Measurements from ENCODE around the gene BIRC7.

The BIRC7 gene

DNA sequence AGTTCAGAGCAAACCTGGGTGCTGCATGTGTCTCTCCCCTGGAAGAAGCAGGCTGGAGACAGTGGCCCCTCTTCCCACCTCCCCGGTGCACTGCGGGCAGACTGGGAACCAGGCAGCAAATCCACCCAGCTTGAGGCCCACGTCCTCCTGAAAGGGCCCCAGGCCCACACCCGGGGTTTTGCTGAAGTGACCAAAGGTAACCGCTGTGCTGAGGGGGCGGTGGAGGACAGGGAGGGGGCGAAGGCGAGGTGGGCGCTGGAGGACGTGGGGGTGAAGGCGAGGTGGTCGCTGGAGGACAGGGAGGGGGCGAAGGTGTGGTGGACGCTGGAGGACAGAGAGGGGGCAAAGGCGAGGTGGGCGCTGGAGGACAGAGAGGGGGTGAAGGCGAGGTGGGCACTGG lies 1.8 kb upstream of the BIRC7 start:
- peaks cover 17 to 53% (median 34%) of the 10 kb centered on the region in 5 donors for H3K27me3 ChIP-seq (ENCODE audit: control insufficient read depth in 5 of 5, insufficient read depth in 4 of 5, low read length in 5 of 5)
- H3K36me3 ChIP-seq (ENCODE audit: control insufficient read depth in 5 of 5, insufficient read depth in 5 of 5, low read length in 5 of 5): no peaks in the 10 kb centered on the region
- H3K27ac ChIP-seq (ENCODE audit: low read depth, low read length): no peak overlapping the region
- H3K4me3 ChIP-seq (ENCODE audit: low read depth in 1 of 5, low read length in 5 of 5): no peak overlapping the region
- no peak overlapping the region for H3K9ac ChIP-seq (ENCODE audit: low read length in 5 of 5)
- H3K9me3 ChIP-seq (ENCODE audit: control insufficient read depth in 5 of 5, low read length in 5 of 5): no peaks in the 10 kb centered on the region
- peaks cover 4 to 28% (median 15%) of the 10 kb centered on the region in 5 donors for H3K4me1 ChIP-seq (ENCODE audit: control insufficient read depth in 5 of 5, insufficient read depth in 5 of 5, low read length in 5 of 5)

DNA sequence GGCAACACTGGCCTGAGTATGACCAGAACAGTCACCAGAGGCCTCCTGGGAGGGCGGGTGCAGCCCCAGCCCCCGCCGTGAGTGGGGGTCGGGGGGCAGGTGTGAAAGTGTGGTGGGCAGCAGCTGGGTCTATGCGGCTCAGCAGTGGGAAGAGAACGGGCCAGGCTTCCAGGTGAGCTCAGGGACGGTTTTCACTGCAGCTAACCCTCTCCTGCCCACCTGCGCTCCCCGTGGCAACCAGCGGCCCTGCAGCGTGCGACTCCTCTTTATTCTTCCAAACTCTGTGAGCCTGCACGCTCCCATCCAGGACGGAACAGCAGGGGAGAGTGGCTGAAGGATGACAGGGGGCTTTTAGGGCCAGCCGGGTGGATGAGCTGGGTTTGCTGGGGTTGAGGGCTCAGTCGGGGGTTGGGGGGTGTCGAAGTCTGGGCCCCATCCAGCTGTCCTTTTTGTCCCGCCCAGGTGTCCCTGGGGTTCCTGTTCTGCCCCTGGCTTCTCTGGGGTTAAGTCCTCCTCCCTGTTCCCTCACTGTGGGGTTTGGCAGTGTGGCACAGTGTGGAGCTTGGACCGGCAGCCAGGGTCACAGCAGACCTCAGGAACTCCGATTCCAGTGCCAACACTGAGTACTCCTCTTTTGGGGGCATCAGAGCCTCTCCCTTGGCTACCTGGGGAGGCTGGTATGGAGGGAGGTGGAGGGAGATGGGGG lies 859 bp upstream of the BIRC7 start:
- Histone ChIP-seq H3K4me1 (ENCODE audit: control insufficient read depth in 5 of 5, insufficient read depth in 5 of 5, low read length in 5 of 5) (peaks cover 4 to 28% (median 15%) of the 10 kb centered on the region in 5 donors), H3K4me3 (ENCODE audit: low read depth in 1 of 5, low read length in 5 of 5) (no peak overlapping the region), H3K27ac (ENCODE audit: low read depth, low read length) (no peak overlapping the region), H3K36me3 (ENCODE audit: control insufficient read depth in 5 of 5, insufficient read depth in 5 of 5, low read length in 5 of 5) (no peaks in the 10 kb centered on the region), H3K27me3 (ENCODE audit: control insufficient read depth in 5 of 5, insufficient read depth in 4 of 5, low read length in 5 of 5) (peaks cover 10 to 46% (median 30%) of the 10 kb centered on the region in 5 donors), H3K9me3 (ENCODE audit: control insufficient read depth in 5 of 5, low read length in 5 of 5) (no peaks in the 10 kb centered on the region), H3K9ac (ENCODE audit: low read length in 5 of 5) (no peak overlapping the region)

DNA sequence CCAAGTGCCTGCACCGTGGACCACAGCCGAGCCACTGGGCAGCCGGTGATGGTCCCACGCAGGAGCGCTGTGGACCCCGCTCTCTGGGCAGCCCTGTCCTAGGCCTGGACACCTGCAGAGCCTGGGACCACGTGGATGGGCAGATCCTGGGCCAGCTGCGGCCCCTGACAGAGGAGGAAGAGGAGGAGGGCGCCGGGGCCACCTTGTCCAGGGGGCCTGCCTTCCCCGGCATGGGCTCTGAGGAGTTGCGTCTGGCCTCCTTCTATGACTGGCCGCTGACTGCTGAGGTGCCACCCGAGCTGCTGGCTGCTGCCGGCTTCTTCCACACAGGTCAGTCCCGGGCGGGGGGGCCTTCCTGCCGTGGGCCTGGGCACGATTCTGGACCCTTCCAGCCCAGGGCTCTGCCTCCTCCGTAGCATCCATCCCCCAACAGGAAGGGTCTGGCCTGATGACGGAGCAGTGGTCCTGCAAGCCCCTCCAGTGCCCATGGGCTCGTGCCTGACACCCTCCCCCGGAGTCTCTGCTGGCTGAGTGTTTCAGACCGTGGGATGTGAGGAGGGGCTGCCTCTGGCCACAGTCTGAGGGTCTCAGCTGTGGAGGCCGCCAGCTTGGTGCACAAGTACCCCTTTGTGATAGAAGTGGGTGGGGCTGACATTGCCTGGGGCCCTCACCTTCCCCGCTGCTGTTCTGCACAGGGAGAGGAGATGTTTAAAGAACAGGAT lies 572 bp downstream of the BIRC7 start:
- peaks cover 6 to 32% (median 21%) of the 10 kb centered on the region in 5 donors for H3K27me3 ChIP-seq (ENCODE audit: control insufficient read depth in 5 of 5, insufficient read depth in 4 of 5, low read length in 5 of 5)
- H3K27ac ChIP-seq (ENCODE audit: low read depth, low read length): no peak overlapping the region
- H3K9me3 ChIP-seq (ENCODE audit: control insufficient read depth in 5 of 5, low read length in 5 of 5): no peaks in the 10 kb centered on the region
- H3K36me3 ChIP-seq (ENCODE audit: control insufficient read depth in 5 of 5, insufficient read depth in 5 of 5, low read length in 5 of 5): no peaks in the 10 kb centered on the region
- H3K9ac ChIP-seq (ENCODE audit: low read length in 5 of 5): no peak overlapping the region
- peaks cover 4 to 21% (median 14%) of the 10 kb centered on the region in 5 donors for H3K4me1 ChIP-seq (ENCODE audit: control insufficient read depth in 5 of 5, insufficient read depth in 5 of 5, low read length in 5 of 5)
- no peak overlapping the region for H3K4me3 ChIP-seq (ENCODE audit: low read depth in 1 of 5, low read length in 5 of 5)

DNA sequence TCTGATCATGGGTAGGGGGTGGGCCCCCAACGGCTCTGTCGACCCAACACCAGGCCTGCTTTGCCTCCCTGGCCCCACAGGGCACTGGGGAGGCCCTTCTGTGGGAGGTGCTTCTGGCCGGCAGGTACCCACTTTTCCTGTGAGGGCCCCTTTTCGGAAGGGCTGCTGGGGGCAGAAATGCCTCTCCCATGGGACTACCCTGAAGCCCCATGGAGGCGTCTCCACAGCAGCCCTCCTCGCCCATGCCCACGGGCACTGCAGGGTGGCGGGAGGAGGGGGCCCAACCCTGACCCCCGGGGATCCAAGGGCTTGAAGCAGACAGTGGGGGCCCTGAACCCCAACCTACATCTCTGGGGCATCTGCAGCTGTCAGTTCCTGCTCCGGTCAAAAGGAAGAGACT lies 2.3 kb downstream of the BIRC7 start:
- H3K36me3 ChIP-seq (ENCODE audit: control insufficient read depth in 5 of 5, insufficient read depth in 5 of 5, low read length in 5 of 5): no peaks in the 10 kb centered on the region
- H3K9ac ChIP-seq (ENCODE audit: low read length in 5 of 5): no peak overlapping the region
- H3K4me3 ChIP-seq (ENCODE audit: low read depth in 1 of 5, low read length in 5 of 5): no peak overlapping the region
- no peak overlapping the region for H3K27ac ChIP-seq (ENCODE audit: low read depth, low read length)
- H3K9me3 ChIP-seq (ENCODE audit: control insufficient read depth in 5 of 5, low read length in 5 of 5): no peaks in the 10 kb centered on the region
- H3K27me3 ChIP-seq (ENCODE audit: control insufficient read depth in 5 of 5, insufficient read depth in 4 of 5, low read length in 5 of 5): peaks cover 11 to 31% (median 17%) of the 10 kb centered on the region in 5 donors
- H3K4me1 ChIP-seq (ENCODE audit: control insufficient read depth in 5 of 5, insufficient read depth in 5 of 5, low read length in 5 of 5): peaks cover 0 to 7% (median 1%) of the 10 kb centered on the region in 5 donors

DNA sequence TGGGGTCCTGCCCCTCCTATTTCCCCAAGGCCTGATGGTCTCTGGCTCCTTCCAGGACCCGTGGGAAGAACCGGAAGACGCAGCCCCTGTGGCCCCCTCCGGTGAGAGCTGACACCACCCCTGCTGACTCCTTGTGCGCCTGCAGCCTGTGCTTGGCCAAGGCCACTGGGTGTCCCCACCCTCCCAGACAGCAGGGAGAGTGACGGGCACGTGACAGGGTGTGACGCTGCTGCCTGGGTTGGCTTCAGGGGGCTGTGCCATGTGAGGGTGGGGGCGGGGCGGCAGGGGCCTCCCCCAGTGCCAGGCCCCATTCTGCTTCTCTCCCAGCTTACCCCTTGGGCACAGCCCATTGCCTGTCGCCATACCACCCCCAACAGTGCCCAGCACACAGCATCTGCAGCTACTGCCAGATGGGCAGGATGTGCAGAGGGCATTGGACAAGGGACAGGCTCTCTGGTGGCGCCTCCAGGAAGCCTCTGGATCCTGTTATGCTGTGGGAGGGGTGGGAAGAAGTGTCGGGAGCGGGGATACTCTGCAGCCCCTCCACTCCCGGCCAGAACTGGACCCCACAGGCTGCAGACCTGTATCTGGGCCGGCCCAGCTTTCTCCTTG lies 2.9 kb downstream of the BIRC7 start:
- Histone ChIP-seq H3K4me1 (ENCODE audit: control insufficient read depth in 5 of 5, insufficient read depth in 5 of 5, low read length in 5 of 5) (peaks cover 0 to 7% (median 0%) of the 10 kb centered on the region in 5 donors), H3K27ac (ENCODE audit: low read depth, low read length) (no peak overlapping the region), H3K36me3 (ENCODE audit: control insufficient read depth in 5 of 5, insufficient read depth in 5 of 5, low read length in 5 of 5) (no peaks in the 10 kb centered on the region), H3K9ac (ENCODE audit: low read length in 5 of 5) (no peak overlapping the region), H3K27me3 (ENCODE audit: control insufficient read depth in 5 of 5, insufficient read depth in 4 of 5, low read length in 5 of 5) (peaks cover 14 to 32% (median 18%) of the 10 kb centered on the region in 5 donors), H3K4me3 (ENCODE audit: low read depth in 1 of 5, low read length in 5 of 5) (no peak overlapping the region), H3K9me3 (ENCODE audit: control insufficient read depth in 5 of 5, low read length in 5 of 5) (no peaks in the 10 kb centered on the region)

DNA sequence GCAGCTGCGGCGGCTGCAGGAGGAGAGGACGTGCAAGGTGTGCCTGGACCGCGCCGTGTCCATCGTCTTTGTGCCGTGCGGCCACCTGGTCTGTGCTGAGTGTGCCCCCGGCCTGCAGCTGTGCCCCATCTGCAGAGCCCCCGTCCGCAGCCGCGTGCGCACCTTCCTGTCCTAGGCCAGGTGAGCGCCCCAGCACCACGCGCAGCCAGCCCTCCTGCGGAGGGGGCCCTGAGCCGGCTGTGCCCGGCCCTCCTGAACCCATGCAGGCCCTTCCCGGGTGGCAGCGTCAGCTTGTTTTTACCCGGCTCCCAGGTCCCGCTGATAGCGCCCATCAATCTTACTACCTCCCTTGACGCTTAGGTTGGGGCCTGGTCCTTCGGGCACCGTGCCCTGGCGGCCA lies 3.7 kb downstream of the BIRC7 start:
- Histone ChIP-seq H3K27me3 (ENCODE audit: control insufficient read depth in 5 of 5, insufficient read depth in 4 of 5, low read length in 5 of 5) (peaks cover 16 to 35% (median 18%) of the 10 kb centered on the region in 5 donors), H3K27ac (ENCODE audit: low read depth, low read length) (no peak overlapping the region), H3K9me3 (ENCODE audit: control insufficient read depth in 5 of 5, low read length in 5 of 5) (no peaks in the 10 kb centered on the region)

DNA sequence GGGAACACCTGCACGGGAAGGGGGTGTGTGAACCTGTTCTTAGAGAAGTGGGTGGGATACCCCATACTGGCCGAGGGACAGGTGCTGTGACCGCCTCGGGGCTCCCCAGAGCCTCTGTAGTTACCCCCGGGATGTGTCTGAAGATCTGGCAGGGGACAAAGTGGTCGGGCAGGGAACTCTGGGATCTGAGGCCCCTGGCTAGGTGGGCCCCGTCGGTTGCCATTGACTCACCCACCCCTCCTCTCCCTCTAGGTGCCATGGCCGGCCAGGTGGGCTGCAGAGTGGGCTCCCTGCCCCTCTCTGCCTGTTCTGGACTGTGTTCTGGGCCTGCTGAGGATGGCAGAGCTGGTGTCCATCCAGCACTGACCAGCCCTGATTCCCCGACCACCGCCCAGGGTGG lies 4.3 kb downstream of the BIRC7 start:
- H3K36me3 ChIP-seq (ENCODE audit: control insufficient read depth in 5 of 5, insufficient read depth in 5 of 5, low read length in 5 of 5): no peaks in the 10 kb centered on the region
- no peak overlapping the region for H3K27ac ChIP-seq (ENCODE audit: low read depth, low read length)
- H3K4me1 ChIP-seq (ENCODE audit: control insufficient read depth in 5 of 5, insufficient read depth in 5 of 5, low read length in 5 of 5): peaks cover 0 to 7% (median 0%) of the 10 kb centered on the region in 5 donors
- H3K9ac ChIP-seq (ENCODE audit: low read length in 5 of 5): no peak overlapping the region
- H3K4me3 ChIP-seq (ENCODE audit: low read depth in 1 of 5, low read length in 5 of 5): no peak overlapping the region
- peaks cover 12 to 34% (median 14%) of the 10 kb centered on the region in 5 donors for H3K27me3 ChIP-seq (ENCODE audit: control insufficient read depth in 5 of 5, insufficient read depth in 4 of 5, low read length in 5 of 5)
- H3K9me3 ChIP-seq (ENCODE audit: control insufficient read depth in 5 of 5, low read length in 5 of 5): no peaks in the 10 kb centered on the region

More for the DNA sequence above, 3.7 kb downstream of the BIRC7 start:
- no peak overlapping the region for H3K9ac ChIP-seq (ENCODE audit: low read length in 5 of 5)
- H3K4me1 ChIP-seq (ENCODE audit: control insufficient read depth in 5 of 5, insufficient read depth in 5 of 5, low read length in 5 of 5): peaks cover 0 to 7% (median 0%) of the 10 kb centered on the region in 5 donors
- no peaks in the 10 kb centered on the region for H3K36me3 ChIP-seq (ENCODE audit: control insufficient read depth in 5 of 5, insufficient read depth in 5 of 5, low read length in 5 of 5)
- no peak overlapping the region for H3K4me3 ChIP-seq (ENCODE audit: low read depth in 1 of 5, low read length in 5 of 5)

DNA sequence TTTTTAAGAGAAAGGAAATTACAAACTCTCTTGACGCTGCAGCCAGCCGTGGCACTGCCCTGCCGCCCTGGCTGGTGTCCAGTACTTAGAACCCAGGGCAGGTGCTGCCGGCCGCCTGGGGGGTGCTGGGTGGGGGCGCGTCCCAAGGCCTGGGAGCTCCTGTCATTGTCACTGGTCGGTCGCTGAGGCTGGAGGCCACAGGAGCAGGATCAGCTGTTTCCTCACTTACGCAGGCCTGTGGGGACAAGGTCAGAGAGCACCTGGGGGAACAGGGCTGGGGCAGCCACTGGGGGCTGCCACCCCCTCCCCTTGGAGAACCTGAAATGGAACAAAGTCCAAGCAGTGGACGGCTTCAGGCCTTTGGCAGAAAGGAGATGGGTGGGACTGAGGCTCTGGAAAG lies 5.6 kb downstream of the BIRC7 start:
- Histone ChIP-seq H3K4me3 (ENCODE audit: low read depth in 1 of 5, low read length in 5 of 5) (no peak overlapping the region), H3K9me3 (ENCODE audit: control insufficient read depth in 5 of 5, low read length in 5 of 5) (no peaks in the 10 kb centered on the region), H3K4me1 (ENCODE audit: control insufficient read depth in 5 of 5, insufficient read depth in 5 of 5, low read length in 5 of 5) (no peaks in the 10 kb centered on the region), H3K27ac (ENCODE audit: low read depth, low read length) (no peak overlapping the region), H3K36me3 (ENCODE audit: control insufficient read depth in 5 of 5, insufficient read depth in 5 of 5, low read length in 5 of 5) (no peaks in the 10 kb centered on the region), H3K9ac (ENCODE audit: low read length in 5 of 5) (no peak overlapping the region), H3K27me3 (ENCODE audit: control insufficient read depth in 5 of 5, insufficient read depth in 4 of 5, low read length in 5 of 5) (peaks cover 8 to 26% (median 14%) of the 10 kb centered on the region in 5 donors)

DNA sequence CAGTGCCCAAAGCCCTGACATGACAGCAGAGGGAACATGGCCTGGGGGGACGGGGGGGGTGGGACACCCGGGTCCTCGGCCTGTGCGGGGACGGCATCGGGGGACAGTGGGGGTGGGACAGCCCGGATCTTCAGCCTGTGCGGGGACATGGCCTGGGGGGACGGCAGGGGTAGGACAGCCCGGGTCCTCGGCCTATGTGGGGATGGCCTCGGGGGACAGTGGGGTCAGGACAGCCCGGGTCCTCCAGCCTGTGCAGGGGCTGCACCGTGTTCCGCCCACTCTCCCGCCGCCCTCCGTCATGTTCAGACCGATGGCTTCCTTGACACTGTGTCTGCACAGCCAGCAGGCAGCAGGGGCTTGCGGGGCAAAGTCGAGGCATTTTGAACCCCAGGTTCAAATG lies 7.0 kb downstream of the BIRC7 start:
- Histone ChIP-seq H3K4me3 (ENCODE audit: low read depth in 1 of 5, low read length in 5 of 5) (no peak overlapping the region), H3K36me3 (ENCODE audit: control insufficient read depth in 5 of 5, insufficient read depth in 5 of 5, low read length in 5 of 5) (no peaks in the 10 kb centered on the region), H3K4me1 (ENCODE audit: control insufficient read depth in 5 of 5, insufficient read depth in 5 of 5, low read length in 5 of 5) (peaks cover 0 to 7% (median 0%) of the 10 kb centered on the region in 5 donors), H3K9me3 (ENCODE audit: control insufficient read depth in 5 of 5, low read length in 5 of 5) (no peaks in the 10 kb centered on the region), H3K9ac (ENCODE audit: low read length in 5 of 5) (no peak overlapping the region), H3K27ac (ENCODE audit: low read depth, low read length) (no peak overlapping the region), H3K27me3 (ENCODE audit: control insufficient read depth in 5 of 5, insufficient read depth in 4 of 5, low read length in 5 of 5) (peaks cover 21 to 36% (median 28%) of the 10 kb centered on the region in 5 donors)

Measured in subcutaneous abdominal adipose tissue (tissue), 5 donors.